SIG-M5 treated with dmso at 0.1 percent for 504 hours (cell line): Measurements from ENCODE around the gene SLC2A11.

Experiments used
- DNase-seq: peaks from one replicate; lab custom pipeline; 2025; ENCODE audit not compliant: unreplicated experiment; lab: John Stamatoyannopoulos, UW

Gene SLC2A11

GRCh38 chr22:23832226-23833016, 25.3 kb upstream of the SLC2A11 start:
- DNase-seq: no peak

- no peak for DNase-seq
Measured at GRCh38 chr22:23833017-23833751, 24.5 kb upstream of the SLC2A11 start.

- no peak for DNase-seq
Measured at GRCh38 chr22:23833911-23834317, 23.8 kb upstream of the SLC2A11 start.

- no peak for DNase-seq
Measured at GRCh38 chr22:23834406-23834792, 23.3 kb upstream of the SLC2A11 start.

GRCh38 chr22:23834793-23835483, 22.7 kb upstream of the SLC2A11 start:
- DNase-seq: no peak

- DNase-seq: no peak
Measured at GRCh38 chr22:23835484-23836144, 22.1 kb upstream of the SLC2A11 start.

- no peak for DNase-seq
Measured at GRCh38 chr22:23836281-23836680, 21.4 kb upstream of the SLC2A11 start.

GRCh38 chr22:23836692-23837495, 20.8 kb upstream of the SLC2A11 start:
- DNase-seq: no peak

- DNase-seq: no peak
Measured at GRCh38 chr22:23837496-23837859, 20.2 kb upstream of the SLC2A11 start.

- DNase-seq: peak; percentile 55
Measured at GRCh38 chr22:23837911-23838680, 19.6 kb upstream of the SLC2A11 start.

- peak; percentile 98 for DNase-seq
Measured at GRCh38 chr22:23838681-23839468, 18.8 kb upstream of the SLC2A11 start, which contains the start of gene DERL3. DERL3 (minus strand) TSS chr22:23839006; CDS start chr22:23838987, 19 bp downstream.

GRCh38 chr22:23840026-23840425, 17.6 kb upstream of the SLC2A11 start:
- DNase-seq: no peak

GRCh38 chr22:23841292-23841691, 16.4 kb upstream of the SLC2A11 start:
- no peak for DNase-seq

- no peak for DNase-seq
Measured at GRCh38 chr22:23841736-23842445, 15.8 kb upstream of the SLC2A11 start.

- no peak for DNase-seq
Measured at GRCh38 chr22:23842599-23842998, 15.1 kb upstream of the SLC2A11 start.

- DNase-seq: no peak
Measured at GRCh38 chr22:23844739-23845202, 12.9 kb upstream of the SLC2A11 start.

GRCh38 chr22:23845265-23846080, 12.2 kb upstream of the SLC2A11 start:
- no peak for DNase-seq
